Measurements from ENCODE around the gene SPATA6L.

- TF ChIP-seq CTCF (conservative IDR thresholded peaks at IDR 0.05; ENCODE audit: low read length) (no peak), EZH2phosphoT487 (IDR thresholded peaks at IDR 0.05; ENCODE audit: borderline replicate concordance) (no peak)
These were observed 85.1 kb downstream of the SPATA6L start for GRCh38 chr9:4581035-4581760.

Data from Loucy (cell line).